Embryonic facial prominence (tissue), 1 donor: Measurements from ENCODE around the gene SLC9A5.

Experiments used
- DNase-seq: peaks from one replicate; pipeline ENCODE4 v3.0.0-alpha.2; 2016; ENCODE audit errors: extremely low spot score

The SLC9A5 gene, protein sequence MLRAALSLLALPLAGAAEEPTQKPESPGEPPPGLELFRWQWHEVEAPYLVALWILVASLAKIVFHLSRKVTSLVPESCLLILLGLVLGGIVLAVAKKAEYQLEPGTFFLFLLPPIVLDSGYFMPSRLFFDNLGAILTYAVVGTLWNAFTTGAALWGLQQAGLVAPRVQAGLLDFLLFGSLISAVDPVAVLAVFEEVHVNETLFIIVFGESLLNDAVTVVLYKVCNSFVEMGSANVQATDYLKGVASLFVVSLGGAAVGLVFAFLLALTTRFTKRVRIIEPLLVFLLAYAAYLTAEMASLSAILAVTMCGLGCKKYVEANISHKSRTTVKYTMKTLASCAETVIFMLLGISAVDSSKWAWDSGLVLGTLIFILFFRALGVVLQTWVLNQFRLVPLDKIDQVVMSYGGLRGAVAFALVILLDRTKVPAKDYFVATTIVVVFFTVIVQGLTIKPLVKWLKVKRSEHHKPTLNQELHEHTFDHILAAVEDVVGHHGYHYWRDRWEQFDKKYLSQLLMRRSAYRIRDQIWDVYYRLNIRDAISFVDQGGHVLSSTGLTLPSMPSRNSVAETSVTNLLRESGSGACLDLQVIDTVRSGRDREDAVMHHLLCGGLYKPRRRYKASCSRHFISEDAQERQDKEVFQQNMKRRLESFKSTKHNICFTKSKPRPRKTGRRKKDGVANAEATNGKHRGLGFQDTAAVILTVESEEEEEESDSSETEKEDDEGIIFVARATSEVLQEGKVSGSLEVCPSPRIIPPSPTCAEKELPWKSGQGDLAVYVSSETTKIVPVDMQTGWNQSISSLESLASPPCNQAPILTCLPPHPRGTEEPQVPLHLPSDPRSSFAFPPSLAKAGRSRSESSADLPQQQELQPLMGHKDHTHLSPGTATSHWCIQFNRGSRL

GRCh38 chr16:67248401-67249177, at the start of gene SLC9A5:
Gene SLC9A5 (plus strand): TSS chr16:67248979. CDS start chr16:67249015, 36 bp downstream.
- no peak for DNase-seq

DNA sequence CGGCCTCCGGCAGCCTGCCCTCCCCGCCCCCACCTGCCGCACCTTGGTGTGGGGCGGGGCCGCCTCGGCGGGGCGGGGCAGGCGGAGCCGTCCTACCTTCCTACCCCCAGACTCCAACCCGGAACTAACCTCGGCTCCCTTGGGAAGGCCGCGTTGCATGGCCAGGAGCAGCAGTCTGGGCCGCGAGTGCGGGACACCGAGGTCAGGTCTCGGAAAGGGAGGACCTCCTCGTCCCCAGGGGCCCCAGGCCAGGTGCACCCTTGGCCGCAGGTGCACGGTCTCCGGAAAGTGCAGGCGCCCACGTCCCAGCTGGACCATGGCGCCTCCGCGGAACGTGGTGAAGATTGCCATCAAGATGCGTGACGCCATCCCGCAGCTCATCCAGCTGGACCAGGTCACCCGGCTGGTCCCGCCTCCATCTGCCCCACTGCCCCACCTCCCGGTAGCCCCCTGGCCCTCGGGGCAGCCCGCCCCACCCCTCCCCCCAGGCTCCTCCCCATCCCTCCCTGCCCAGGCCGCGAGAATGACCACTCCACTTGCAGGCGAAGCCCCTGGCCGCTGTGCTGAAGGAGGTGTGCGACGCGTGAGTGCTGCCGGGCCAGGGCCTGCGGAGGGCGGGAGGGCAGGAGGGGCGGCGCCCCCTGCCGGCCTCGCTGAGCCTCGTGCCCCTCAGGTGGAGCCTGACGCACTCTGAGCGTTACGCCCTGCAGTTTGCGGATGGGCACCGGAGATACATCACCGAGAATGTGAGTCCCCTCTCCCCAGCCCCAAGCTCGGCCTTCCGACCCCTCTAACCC, 49.6 kb upstream of the SLC9A5 start, which contains the start of gene ELMO3:
ELMO3 (plus strand) TSS at position 121 of the 797 bp plus-strand sequence; CDS start at position 317, 196 bp downstream.
- DNase-seq = no peak

DNA sequence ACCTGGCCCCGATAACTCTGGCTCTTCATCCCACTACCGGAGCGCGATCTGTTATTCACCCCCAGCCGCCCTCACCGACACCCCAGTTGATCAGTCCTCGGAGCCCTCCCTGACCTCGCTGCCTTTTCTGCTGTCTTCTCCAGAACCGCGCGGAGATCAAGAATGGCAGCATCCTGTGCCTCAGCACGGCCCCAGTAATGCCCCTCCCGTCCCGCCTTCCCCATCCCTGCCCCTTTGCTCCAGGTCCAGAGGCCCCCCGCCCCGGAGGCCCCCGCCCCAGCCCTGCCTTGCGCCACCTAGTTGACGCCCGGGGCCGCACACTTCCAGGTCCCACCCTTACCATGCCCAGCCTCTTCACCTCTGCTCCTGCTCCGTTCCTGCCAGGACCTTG, 49.0 kb upstream of the SLC9A5 start:
- no peak for DNase-seq

GRCh38 chr16:67200491-67200890, 48.3 kb upstream of the SLC9A5 start:
- DNase-seq = no peak

DNA sequence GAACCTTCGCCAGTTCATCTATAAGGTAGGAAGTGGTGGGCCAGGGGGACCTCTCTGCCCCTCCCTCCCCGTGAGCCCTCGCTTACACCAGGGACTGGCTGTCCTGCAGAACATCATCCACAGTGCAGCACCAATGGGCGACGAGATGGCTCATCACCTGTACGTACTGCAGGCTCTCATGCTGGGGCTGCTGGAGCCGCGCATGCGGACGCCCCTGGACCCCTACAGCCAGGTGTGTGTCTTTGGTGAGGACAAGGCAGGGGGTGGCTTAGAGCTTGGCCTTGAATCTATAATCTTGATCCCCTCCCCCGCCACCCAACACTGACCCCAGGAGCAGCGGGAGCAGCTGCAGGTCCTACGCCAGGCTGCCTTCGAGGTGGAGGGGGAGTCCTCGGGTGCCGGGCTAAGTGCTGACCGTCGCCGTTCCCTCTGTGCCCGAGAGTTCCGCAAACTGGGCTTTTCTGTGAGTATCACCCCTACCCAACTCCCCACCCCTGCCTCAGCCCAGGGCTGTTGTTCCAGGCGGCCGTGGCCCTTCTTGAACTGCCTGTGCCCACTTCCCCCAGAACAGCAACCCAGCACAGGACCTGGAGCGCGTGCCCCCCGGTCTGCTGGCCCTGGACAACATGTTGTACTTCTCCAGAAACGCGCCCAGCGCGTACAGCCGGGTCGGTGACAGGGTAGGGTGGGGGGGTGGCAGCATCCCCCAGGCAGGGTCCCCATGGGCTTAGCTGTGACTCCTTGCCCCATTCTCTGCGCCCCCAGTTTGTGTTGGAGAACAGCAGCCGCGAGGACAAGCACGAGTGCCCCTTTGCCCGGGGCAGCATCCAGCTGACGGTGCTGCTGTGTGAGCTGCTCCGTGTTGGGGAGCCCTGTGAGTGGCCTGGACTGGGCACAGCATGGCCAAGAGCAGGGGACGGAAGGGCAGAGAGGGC, 47.1 kb upstream of the SLC9A5 start:
- DNase-seq = no peak

DNA sequence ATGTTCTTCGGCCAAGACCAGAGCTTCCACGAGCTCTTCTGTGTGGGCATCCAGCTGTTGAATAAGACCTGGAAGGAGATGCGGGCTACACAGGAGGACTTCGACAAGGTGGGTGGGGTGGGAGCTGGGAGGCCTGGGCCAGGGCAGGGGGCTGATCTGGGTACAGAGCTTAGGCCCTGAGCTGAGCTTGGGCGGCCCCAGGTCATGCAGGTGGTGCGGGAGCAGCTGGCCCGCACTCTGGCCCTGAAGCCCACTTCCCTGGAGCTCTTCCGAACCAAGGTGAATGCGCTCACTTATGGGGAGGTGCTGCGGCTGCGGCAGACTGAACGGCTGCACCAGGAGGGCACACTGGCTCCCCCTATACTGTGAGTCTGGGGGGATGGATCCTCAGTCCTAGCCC, 46.4 kb upstream of the SLC9A5 start:
- DNase-seq = no peak

- no peak for DNase-seq
Measured at GRCh38 chr16:67202956-67203493, 45.8 kb upstream of the SLC9A5 start.

DNA sequence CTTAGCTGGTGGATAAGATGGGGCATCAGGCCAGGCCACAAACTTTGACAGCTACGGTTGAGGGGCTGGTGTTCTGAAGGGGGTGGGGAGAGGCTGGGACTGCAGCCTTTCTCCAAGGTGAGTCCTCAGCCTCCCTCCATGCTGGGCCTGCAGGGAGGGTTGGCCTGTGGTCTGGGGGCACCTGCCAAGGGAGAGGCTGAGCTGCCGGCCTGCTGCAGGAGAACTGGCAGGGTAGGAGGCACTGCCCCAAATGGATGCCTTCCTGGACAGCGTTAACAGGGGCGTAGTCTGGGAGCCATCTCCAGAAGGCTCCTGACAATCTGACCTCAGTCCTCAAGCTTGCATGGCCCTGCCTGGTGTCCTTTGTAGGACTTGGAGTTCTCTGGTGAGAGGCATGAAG, 44.7 kb upstream of the SLC9A5 start:
- DNase-seq = no peak

GRCh38 chr16:67206129-67206837, 42.5 kb upstream of the SLC9A5 start:
- DNase-seq = no peak

DNA sequence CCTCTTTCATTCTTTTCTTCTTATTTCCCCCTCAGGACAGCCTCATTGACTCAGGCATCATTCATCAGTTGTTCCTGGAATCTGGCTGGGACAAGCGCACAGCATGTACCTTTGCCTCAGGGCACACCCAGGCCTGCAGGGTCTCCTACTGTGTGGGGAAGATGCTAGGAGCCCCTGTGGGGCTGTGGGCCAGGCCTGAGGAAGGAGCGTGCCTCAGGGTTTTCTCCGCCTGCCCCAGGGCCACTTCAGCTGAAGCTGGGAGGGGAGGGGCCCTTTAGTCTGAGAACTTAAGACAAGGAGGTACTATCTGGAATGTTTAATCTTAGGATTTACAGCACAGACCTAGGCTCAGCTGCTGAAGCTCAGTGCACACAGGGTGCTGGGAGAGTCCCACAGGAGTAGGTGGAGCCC, 41.9 kb upstream of the SLC9A5 start:
- DNase-seq = no peak

- no peak for DNase-seq
Measured at GRCh38 chr16:67207249-67208091, 41.3 kb upstream of the SLC9A5 start.

- DNase-seq = no peak
Measured at GRCh38 chr16:67208154-67208896, 40.5 kb upstream of the SLC9A5 start.

DNA sequence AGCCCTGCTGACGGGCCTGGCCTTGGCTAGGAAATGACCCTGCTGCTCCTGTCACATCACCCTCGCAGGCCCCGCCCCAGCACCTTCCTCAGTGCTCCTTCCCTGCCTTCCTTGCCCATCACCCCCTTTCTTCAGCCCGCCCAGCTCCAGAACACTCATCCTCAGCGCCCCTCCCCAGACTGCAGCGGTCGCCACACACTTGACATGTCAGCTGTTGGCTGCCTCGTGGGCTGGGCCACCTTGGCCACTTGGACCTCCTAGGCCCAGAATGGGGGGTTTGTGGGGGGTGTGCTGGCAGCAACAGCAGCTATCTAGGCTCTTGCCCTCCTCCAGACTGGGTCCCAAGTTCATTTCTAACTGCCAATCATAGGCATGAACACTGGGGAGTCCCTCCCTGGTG, 39.2 kb upstream of the SLC9A5 start:
- no peak for DNase-seq

GRCh38 chr16:67210069-67210937, 38.5 kb upstream of the SLC9A5 start:
- no peak for DNase-seq

- no peak for DNase-seq
Measured at GRCh38 chr16:67211674-67212073, 37.1 kb upstream of the SLC9A5 start.

GRCh38 chr16:67212766-67213165, 36.0 kb upstream of the SLC9A5 start:
- no peak for DNase-seq
